HepG2 (cell line): ENCODE results near the gene ASB7. TPM values are rescaled to one million over a fixed set of nuclear protein-coding genes. Genes with fewer than 3 reads are reported as not detected.

ENCODE experiments used
- ATAC-seq: fragments of 200-7000 bp; cut with Tn5 transposase; 3 replicates; pipeline ENCODE4 v1.9.1; 2020; ENCODE audit warnings: mild to moderate bottlenecking, moderate library complexity
- BruUV-seq: library from RNA; stranded (reverse); fragments of 400-500 nt; replicated peaks from 2 replicates; lab custom pipeline; 2021; lab: Mats Ljungman, UMichigan
- CTCF ChIA-PET: fragments of 300-600 bp; formaldehyde crosslinking; extraction: SDS; loops from one replicate; lab custom pipeline; 2021; ENCODE audit warnings: low total read pairs, inconsistent platforms, low intra/inter-chr PET ratio; lab: Yijun Ruan, JAX
- POLR2A ChIA-PET: fragments of 350-600 bp; sonication (Branson Sonifier 250); formaldehyde crosslinking; loops from one replicate; lab custom pipeline; 2020; ENCODE audit warnings: antibody characterized with exemption, inconsistent platforms; lab: Yijun Ruan, JAX
- DNase-seq: peaks from one replicate; pipeline ENCODE4 v3.0.0-alpha.2; 2015; ENCODE audit warnings: low spot score
- FAIRE-seq: peaks from 3 replicates; lab custom pipeline; 2011; peaks lifted over from hg19 to GRCh38; lab: Jason Lieb, UNC
- H2AFZ ChIP-seq: one replicate; pipeline ENCODE4 v1.6.1; 2011; ENCODE audit warnings: low read length, inconsistent platforms
- H3K27ac ChIP-seq: fragments of 300-600 bp; 3 replicates; pipeline ENCODE4 v1.8.0; 2011; ENCODE audit warnings: mixed run types, mild to moderate bottlenecking, mixed read lengths, low read length, inconsistent platforms; ENCODE audit not compliant: insufficient read depth; ENCODE audit errors: extremely low read length
- H3K27me3 ChIP-seq, 2 experiments: fragments of 200-600 bp in 1 of 2; 2 replicates in 1 of 2; 3 replicates in 1 of 2; pipeline versions ENCODE4 v1.6.0 to v1.8.0; 2011; ENCODE audit warnings: low read length in 2 of 2, mild to moderate bottlenecking in 2 of 2, moderate library complexity in 2 of 2, inconsistent platforms in 1 of 2; ENCODE audit not compliant: insufficient read depth in 2 of 2, control insufficient read depth in 1 of 2
- H3K36me3 ChIP-seq, 2 experiments: fragments of 200-600 bp in 1 of 2; replicated peaks in 1 of 2; 2 replicates in 1 of 2; 3 replicates in 1 of 2; pipeline versions ENCODE4 v1.5.1 to v1.8.0; 2011; ENCODE audit warnings: low read length in 2 of 2, inconsistent platforms in 1 of 2; ENCODE audit not compliant: insufficient read depth in 2 of 2, control insufficient read depth in 1 of 2
- H3K4me1 ChIP-seq: 2 replicates; pipeline ENCODE4 v1.5.1; 2012; ENCODE audit warnings: low read length, inconsistent platforms; ENCODE audit not compliant: insufficient read depth
- H3K4me2 ChIP-seq: 2 replicates; pipeline ENCODE4 v1.6.0; 2011; ENCODE audit warnings: low read depth, low read length, inconsistent platforms
- H3K4me3 ChIP-seq, 3 experiments: fragments of 200-600 bp in 1 of 3; sonication (generic), shearing (Covaris generic) in 1 of 3; replicated peaks in 1 of 3; 2 replicates each; pipeline ENCODE4 v1.5.1; 2011 to 2016; ENCODE audit warnings: low read length in 3 of 3, inconsistent platforms in 2 of 3, low read depth in 2 of 3, mild to moderate bottlenecking in 2 of 3, control low read depth in 1 of 3, mixed read lengths in 1 of 3; ENCODE audit not compliant: insufficient read depth in 1 of 3
- H3K79me2 ChIP-seq: one replicate; pipeline ENCODE4 v1.6.1; 2011; ENCODE audit warnings: low read length, inconsistent platforms; ENCODE audit not compliant: insufficient read depth
- H3K9ac ChIP-seq: 2 replicates; pipeline ENCODE4 v1.6.0; 2011; ENCODE audit warnings: mild to moderate bottlenecking, low read depth, low read length, inconsistent platforms; ENCODE audit not compliant: insufficient read depth
- H3K9me3 ChIP-seq: 2 replicates; pipeline ENCODE4 v1.5.1; 2012; ENCODE audit warnings: mild to moderate bottlenecking, low read length
- H4K20me1 ChIP-seq: 2 replicates; pipeline ENCODE4 v1.6.0; 2011; ENCODE audit warnings: inconsistent platforms, mild to moderate bottlenecking, low read length, moderate library complexity; ENCODE audit not compliant: insufficient read depth
- CENPX ChIP-seq: sonication (generic); formaldehyde crosslinking; IDR thresholded peaks from 2 replicates; pipeline ENCODE4 v1.9.0; 2021; ENCODE audit warnings: mild to moderate bottlenecking, missing genetic modification reagents, moderate library complexity
- HNF1B ChIP-seq: sonication (generic); formaldehyde crosslinking; IDR thresholded peaks from 2 replicates; pipeline ENCODE4 v1.5.1; 2020; ENCODE audit warnings: mild to moderate bottlenecking, moderate library complexity, missing genetic modification reagents
- RNF2 ChIP-seq: fragments of 450-650 bp; conservative IDR thresholded peaks from 2 replicates; pipeline ENCODE4 v1.6.1; 2016; ENCODE audit warnings: low read depth
- SIN3B ChIP-seq: fragments of 150-350 bp; IDR thresholded peaks from 2 replicates; pipeline ENCODE4 v1.6.1; 2014; ENCODE audit warnings: low read length
- ZNF367 ChIP-seq: sonication (generic); formaldehyde crosslinking; IDR thresholded peaks from 2 replicates; pipeline ENCODE4 v1.4.0; 2020; ENCODE audit warnings: missing genetic modification reagents, borderline replicate concordance
- WGBS: methylation state at CpG from one replicate; pipeline ENCODE4 v1.1.6; 2017; ENCODE audit warnings: low lambda C conversion rate; 5-methylcytosine and 5-hydroxymethylcytosine counted together
- in situ Hi-C: cut with HindIII; loops from 2 replicates; pipeline ENCODE4 v1.10.0; 2017; ENCODE audit warnings: low pct_unique_long_range_greater_than_20kb; ENCODE audit not compliant: extremely low pct_ligation_motif_present
- intact Hi-C: fragments of 100-400 bp; cut with micrococcal nuclease; formaldehyde crosslinking; loops from one replicate; pipeline ENCODE4 v1.10.0; 2022; ENCODE audit not compliant: unreplicated experiment
- polyA plus RNA-seq, 8 experiments: library from polyadenylated mRNA; depleted of rRNA in 3 of 8; stranded (reverse) in 7 of 8; unstranded in 1 of 8; fragments of >200 nt; fragmentation: Illumina TruSeq in 4 of 8; extraction: Trizol in 4 of 8; gene quantifications; 2 replicates each; pipeline versions ENCODE4 v1.2.1 to v1.2.3, GENCODE V29; 2011 to 2016; ENCODE audit warnings: low read depth in 4 of 8, missing spikeins in 1 of 8, mixed read lengths in 1 of 8; ENCODE audit not compliant: insufficient read depth in 1 of 8
- total RNA-seq, 5 experiments: library from RNA; depleted of rRNA; stranded (reverse); fragments of >200 nt; fragmentation: Illumina TruSeq; extraction: Trizol; gene quantifications; 2 replicates each; pipeline ENCODE4 v1.2.3, GENCODE V29; 2016; ENCODE audit warnings: low read depth in 1 of 5
- TF ChIP-seq, protein P1 (sequence below): sonication (generic); formaldehyde crosslinking; IDR thresholded peaks from 2 replicates; pipeline ENCODE4 v1.5.0; 2020; ENCODE audit warnings: mild to moderate bottlenecking, missing genetic modification reagents
- TF ChIP-seq, protein P2 (sequence below): sonication (generic); formaldehyde crosslinking; IDR thresholded peaks from 2 replicates; pipeline ENCODE4 v1.4.0; 2020; ENCODE audit warnings: missing genetic modification reagents, borderline replicate concordance
- TF ChIP-seq, protein P3 (sequence below): sonication (generic); formaldehyde crosslinking; IDR thresholded peaks from 2 replicates; pipeline ENCODE4 v1.4.0; 2020; ENCODE audit warnings: missing genetic modification reagents, borderline replicate concordance
- TF ChIP-seq, protein P4 (sequence below): sonication (generic); formaldehyde crosslinking; IDR thresholded peaks from 2 replicates; pipeline ENCODE4 v1.4.0; 2020; ENCODE audit warnings: mild to moderate bottlenecking, missing genetic modification reagents
- TF ChIP-seq, protein P5 (sequence below): sonication (generic); formaldehyde crosslinking; IDR thresholded peaks from 2 replicates; pipeline ENCODE4 v1.5.1; 2020; ENCODE audit warnings: missing genetic modification reagents, mild to moderate bottlenecking, borderline replicate concordance

The ASB7 gene
- total and polyA plus RNA-seq, 2 of the 13 experiments (the other 11 are each of a cell fraction or from before 2014, with no cell fraction given), result 7.7 to 12.1 TPM

GRCh38 chr15:100653608-100654007 lies 51.2 kb downstream of the ASB7 start:
- ChIA-PET POLR2A (no interaction called here), CTCF (no interaction called here)
- FAIRE-seq (no peak), ATAC-seq (no peak), DNase-seq (no peak)
- Histone ChIP-seq H3K4me2 (no peak overlapping the region), H3K9me3 (no peaks in the 10 kb centered on the region), H3K27me3 (no peaks in the 10 kb centered on the region), H3K4me3 (no peak overlapping the region), H3K27ac (no peak overlapping the region), H3K9ac (no peak overlapping the region), H3K36me3 (peaks cover 1 to 11% of the 10 kb centered on the region in 2 experiments; a peak in 3 of 5 replicates), H2AFZ (no peak overlapping the region), H3K4me1 (no peaks in the 10 kb centered on the region), H4K20me1 (no peaks in the 10 kb centered on the region; the same call in 1 of the 2 replicates), H3K79me2 (no peaks in the 10 kb centered on the region)
- BruUV-seq, result no TSS peak
- intact Hi-C loops, result no loop called here
- in situ Hi-C loops, result loop anchor here (25.0 kb wide), 2 partner anchors 359 to 609 kb away; partner anchors contain the start of gene CHSY1
- 97% methylated on average over 1 of the region's 1 CpG for WGBS
- TF ChIP-seq RNF2, result no peak
- TF ChIP-seq, protein P1, sequence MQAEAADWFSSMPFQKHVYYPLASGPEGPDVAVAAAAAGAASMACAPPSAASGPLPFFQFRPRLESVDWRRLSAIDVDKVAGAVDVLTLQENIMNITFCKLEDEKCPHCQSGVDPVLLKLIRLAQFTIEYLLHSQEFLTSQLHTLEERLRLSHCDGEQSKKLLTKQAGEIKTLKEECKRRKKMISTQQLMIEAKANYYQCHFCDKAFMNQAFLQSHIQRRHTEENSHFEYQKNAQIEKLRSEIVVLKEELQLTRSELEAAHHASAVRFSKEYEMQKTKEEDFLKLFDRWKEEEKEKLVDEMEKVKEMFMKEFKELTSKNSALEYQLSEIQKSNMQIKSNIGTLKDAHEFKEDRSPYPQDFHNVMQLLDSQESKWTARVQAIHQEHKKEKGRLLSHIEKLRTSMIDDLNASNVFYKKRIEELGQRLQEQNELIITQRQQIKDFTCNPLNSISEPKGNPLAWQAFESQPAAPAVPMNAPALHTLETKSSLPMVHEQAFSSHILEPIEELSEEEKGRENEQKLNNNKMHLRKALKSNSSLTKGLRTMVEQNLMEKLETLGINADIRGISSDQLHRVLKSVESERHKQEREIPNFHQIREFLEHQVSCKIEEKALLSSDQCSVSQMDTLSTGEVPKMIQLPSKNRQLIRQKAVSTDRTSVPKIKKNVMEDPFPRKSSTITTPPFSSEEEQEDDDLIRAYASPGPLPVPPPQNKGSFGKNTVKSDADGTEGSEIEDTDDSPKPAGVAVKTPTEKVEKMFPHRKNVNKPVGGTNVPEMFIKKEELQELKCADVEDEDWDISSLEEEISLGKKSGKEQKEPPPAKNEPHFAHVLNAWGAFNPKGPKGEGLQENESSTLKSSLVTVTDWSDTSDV (CRISPR knock-in tag), result no peak
- TF ChIP-seq, protein P2, sequence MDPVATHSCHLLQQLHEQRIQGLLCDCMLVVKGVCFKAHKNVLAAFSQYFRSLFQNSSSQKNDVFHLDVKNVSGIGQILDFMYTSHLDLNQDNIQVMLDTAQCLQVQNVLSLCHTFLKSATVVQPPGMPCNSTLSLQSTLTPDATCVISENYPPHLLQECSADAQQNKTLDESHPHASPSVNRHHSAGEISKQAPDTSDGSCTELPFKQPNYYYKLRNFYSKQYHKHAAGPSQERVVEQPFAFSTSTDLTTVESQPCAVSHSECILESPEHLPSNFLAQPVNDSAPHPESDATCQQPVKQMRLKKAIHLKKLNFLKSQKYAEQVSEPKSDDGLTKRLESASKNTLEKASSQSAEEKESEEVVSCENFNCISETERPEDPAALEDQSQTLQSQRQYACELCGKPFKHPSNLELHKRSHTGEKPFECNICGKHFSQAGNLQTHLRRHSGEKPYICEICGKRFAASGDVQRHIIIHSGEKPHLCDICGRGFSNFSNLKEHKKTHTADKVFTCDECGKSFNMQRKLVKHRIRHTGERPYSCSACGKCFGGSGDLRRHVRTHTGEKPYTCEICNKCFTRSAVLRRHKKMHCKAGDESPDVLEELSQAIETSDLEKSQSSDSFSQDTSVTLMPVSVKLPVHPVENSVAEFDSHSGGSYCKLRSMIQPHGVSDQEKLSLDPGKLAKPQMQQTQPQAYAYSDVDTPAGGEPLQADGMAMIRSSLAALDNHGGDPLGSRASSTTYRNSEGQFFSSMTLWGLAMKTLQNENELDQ, result no peak
- TF ChIP-seq, protein P3, sequence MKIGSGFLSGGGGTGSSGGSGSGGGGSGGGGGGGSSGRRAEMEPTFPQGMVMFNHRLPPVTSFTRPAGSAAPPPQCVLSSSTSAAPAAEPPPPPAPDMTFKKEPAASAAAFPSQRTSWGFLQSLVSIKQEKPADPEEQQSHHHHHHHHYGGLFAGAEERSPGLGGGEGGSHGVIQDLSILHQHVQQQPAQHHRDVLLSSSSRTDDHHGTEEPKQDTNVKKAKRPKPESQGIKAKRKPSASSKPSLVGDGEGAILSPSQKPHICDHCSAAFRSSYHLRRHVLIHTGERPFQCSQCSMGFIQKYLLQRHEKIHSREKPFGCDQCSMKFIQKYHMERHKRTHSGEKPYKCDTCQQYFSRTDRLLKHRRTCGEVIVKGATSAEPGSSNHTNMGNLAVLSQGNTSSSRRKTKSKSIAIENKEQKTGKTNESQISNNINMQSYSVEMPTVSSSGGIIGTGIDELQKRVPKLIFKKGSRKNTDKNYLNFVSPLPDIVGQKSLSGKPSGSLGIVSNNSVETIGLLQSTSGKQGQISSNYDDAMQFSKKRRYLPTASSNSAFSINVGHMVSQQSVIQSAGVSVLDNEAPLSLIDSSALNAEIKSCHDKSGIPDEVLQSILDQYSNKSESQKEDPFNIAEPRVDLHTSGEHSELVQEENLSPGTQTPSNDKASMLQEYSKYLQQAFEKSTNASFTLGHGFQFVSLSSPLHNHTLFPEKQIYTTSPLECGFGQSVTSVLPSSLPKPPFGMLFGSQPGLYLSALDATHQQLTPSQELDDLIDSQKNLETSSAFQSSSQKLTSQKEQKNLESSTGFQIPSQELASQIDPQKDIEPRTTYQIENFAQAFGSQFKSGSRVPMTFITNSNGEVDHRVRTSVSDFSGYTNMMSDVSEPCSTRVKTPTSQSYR, result no peak
- TF ChIP-seq SIN3B, result no peak
- no peak for TF ChIP-seq HNF1B (CRISPR knock-in tag)
- TF ChIP-seq ZNF367 (CRISPR knock-in tag), result no peak
- TF ChIP-seq, protein P4, sequence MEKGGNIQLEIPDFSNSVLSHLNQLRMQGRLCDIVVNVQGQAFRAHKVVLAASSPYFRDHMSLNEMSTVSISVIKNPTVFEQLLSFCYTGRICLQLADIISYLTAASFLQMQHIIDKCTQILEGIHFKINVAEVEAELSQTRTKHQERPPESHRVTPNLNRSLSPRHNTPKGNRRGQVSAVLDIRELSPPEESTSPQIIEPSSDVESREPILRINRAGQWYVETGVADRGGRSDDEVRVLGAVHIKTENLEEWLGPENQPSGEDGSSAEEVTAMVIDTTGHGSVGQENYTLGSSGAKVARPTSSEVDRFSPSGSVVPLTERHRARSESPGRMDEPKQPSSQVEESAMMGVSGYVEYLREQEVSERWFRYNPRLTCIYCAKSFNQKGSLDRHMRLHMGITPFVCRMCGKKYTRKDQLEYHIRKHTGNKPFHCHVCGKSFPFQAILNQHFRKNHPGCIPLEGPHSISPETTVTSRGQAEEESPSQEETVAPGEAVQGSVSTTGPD (CRISPR knock-in tag), result no peak
- TF ChIP-seq, protein P5, sequence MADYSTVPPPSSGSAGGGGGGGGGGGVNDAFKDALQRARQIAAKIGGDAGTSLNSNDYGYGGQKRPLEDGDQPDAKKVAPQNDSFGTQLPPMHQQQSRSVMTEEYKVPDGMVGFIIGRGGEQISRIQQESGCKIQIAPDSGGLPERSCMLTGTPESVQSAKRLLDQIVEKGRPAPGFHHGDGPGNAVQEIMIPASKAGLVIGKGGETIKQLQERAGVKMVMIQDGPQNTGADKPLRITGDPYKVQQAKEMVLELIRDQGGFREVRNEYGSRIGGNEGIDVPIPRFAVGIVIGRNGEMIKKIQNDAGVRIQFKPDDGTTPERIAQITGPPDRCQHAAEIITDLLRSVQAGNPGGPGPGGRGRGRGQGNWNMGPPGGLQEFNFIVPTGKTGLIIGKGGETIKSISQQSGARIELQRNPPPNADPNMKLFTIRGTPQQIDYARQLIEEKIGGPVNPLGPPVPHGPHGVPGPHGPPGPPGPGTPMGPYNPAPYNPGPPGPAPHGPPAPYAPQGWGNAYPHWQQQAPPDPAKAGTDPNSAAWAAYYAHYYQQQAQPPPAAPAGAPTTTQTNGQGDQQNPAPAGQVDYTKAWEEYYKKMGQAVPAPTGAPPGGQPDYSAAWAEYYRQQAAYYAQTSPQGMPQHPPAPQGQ (CRISPR knock-in tag), result no peak
- no peak for TF ChIP-seq CENPX (CRISPR knock-in tag)
